WTC11 (cell line): Measurements from ENCODE around the gene ZNF609. TPM values are rescaled to one million over a fixed set of nuclear protein-coding genes. Genes with fewer than 3 reads are reported as not detected.

ENCODE experiments used
- ATAC-seq: fragments of 200-7000 bp; cut with Tn5 transposase; 2 replicates; pipeline ENCODE4 v1.10.0; 2021; ENCODE audit warnings: mild to moderate bottlenecking, moderate library complexity
- CTCF ChIA-PET: fragments of 300-600 bp; sonication (Branson Sonifier 250); formaldehyde crosslinking; loops from one replicate; lab custom pipeline; 2021; ENCODE audit warnings: antibody characterized with exemption; lab: Charles Lee
- POLR2A ChIA-PET: fragments of 350-600 bp; sonication (Branson Sonifier 250); formaldehyde crosslinking; loops from one replicate; lab custom pipeline; 2021; ENCODE audit warnings: antibody characterized with exemption; lab: Charles Lee
- DNase-seq: peaks from one replicate; pipeline ENCODE4 v3.0.0; 2021; ENCODE audit warnings: low spot score
- H3K27ac Mint-ChIP-seq: 2 replicates; pipeline ENCODE4 v1.8.0; 2021; ENCODE audit warnings: mixed read lengths
- H3K27me3 Mint-ChIP-seq: 2 replicates; pipeline ENCODE4 v1.8.0; 2021; ENCODE audit warnings: low read depth, mild to moderate bottlenecking, moderate library complexity, mixed read lengths
- H3K36me3 Mint-ChIP-seq: 2 replicates; pipeline ENCODE4 v1.8.0; 2021; ENCODE audit warnings: mixed read lengths
- H3K4me1 Mint-ChIP-seq: 2 replicates; pipeline ENCODE4 v1.8.0; 2022; ENCODE audit warnings: mixed read lengths
- H3K4me3 Mint-ChIP-seq: 2 replicates; pipeline ENCODE4 v1.8.0; 2021; ENCODE audit warnings: mild to moderate bottlenecking, moderate library complexity, mixed read lengths
- H3K9me3 Mint-ChIP-seq: 2 replicates; pipeline ENCODE4 v1.8.0; 2021; ENCODE audit warnings: mixed read lengths
- ATF6 ChIP-seq: sonication (generic); formaldehyde crosslinking; IDR thresholded peaks from 2 replicates; pipeline ENCODE4 v1.8.1; 2023; ENCODE audit warnings: mild to moderate bottlenecking, missing genetic modification reagents
- CREB1 ChIP-seq: sonication (generic); formaldehyde crosslinking; IDR thresholded peaks from 2 replicates; pipeline ENCODE4 v1.8.0; 2023; ENCODE audit warnings: mild to moderate bottlenecking, missing genetic modification reagents
- E2F1 ChIP-seq: sonication (generic); formaldehyde crosslinking; IDR thresholded peaks from 2 replicates; pipeline ENCODE4 v1.8.0; 2022; ENCODE audit warnings: mild to moderate bottlenecking, missing genetic modification reagents
- ELF4 ChIP-seq: sonication (generic); formaldehyde crosslinking; IDR thresholded peaks from 2 replicates; pipeline ENCODE4 v1.8.1; 2022; ENCODE audit warnings: low read depth, mild to moderate bottlenecking, moderate library complexity, missing genetic modification reagents
- EMX1 ChIP-seq: fragments of 250-450 bp; sonication (Bioruptor Pico); IDR thresholded peaks from 2 replicates; pipeline ENCODE4 v1.8.0; 2021; ENCODE audit warnings: mild to moderate bottlenecking
- ETV6 ChIP-seq: sonication (generic); formaldehyde crosslinking; IDR thresholded peaks from 2 replicates; pipeline ENCODE4 v1.8.1; 2022; ENCODE audit warnings: mild to moderate bottlenecking, missing genetic modification reagents
- HMGA2 ChIP-seq: fragments of 250-450 bp; sonication (Bioruptor Pico); IDR thresholded peaks from 2 replicates; pipeline ENCODE4 v1.4.0; 2021; ENCODE audit warnings: mild to moderate bottlenecking, moderate library complexity
- NFE2L1 ChIP-seq: sonication (generic); formaldehyde crosslinking; IDR thresholded peaks from 2 replicates; pipeline ENCODE4 v1.8.1; 2023; ENCODE audit warnings: missing genetic modification reagents
- PRDM15 ChIP-seq: sonication (generic); formaldehyde crosslinking; IDR thresholded peaks from 2 replicates; pipeline ENCODE4 v1.8.0; 2022; ENCODE audit warnings: missing genetic modification reagents
- ZNF396 ChIP-seq: fragments of 250-450 bp; sonication (Bioruptor Pico); IDR thresholded peaks from 2 replicates; pipeline ENCODE4 v1.8.0; 2021; ENCODE audit warnings: mild to moderate bottlenecking, moderate library complexity, borderline replicate concordance
- ZNF416 ChIP-seq: fragments of 250-450 bp; sonication (Bioruptor Pico); IDR thresholded peaks from 2 replicates; pipeline ENCODE4 v1.9.0; 2021; ENCODE audit warnings: mild to moderate bottlenecking, inconsistent platforms
- ZSCAN18 ChIP-seq: fragments of 250-450 bp; sonication (Bioruptor Pico); IDR thresholded peaks from 2 replicates; pipeline ENCODE4 v2.1.2; 2022; ENCODE audit warnings: mild to moderate bottlenecking, moderate library complexity
- total RNA-seq: library from RNA; stranded (reverse); gene quantifications from 3 replicates; pipeline ENCODE4 v1.2.3, GENCODE V29; 2021
- TF ChIP-seq, protein P1 (sequence below): sonication (generic); formaldehyde crosslinking; IDR thresholded peaks from 2 replicates; pipeline ENCODE4 v1.8.1; 2023; ENCODE audit warnings: mild to moderate bottlenecking, missing genetic modification reagents, moderate library complexity
- TF ChIP-seq, protein P2 (sequence below): sonication (generic); formaldehyde crosslinking; IDR thresholded peaks from 2 replicates; pipeline ENCODE4 v1.8.1; 2023; ENCODE audit warnings: mild to moderate bottlenecking, moderate library complexity, missing genetic modification reagents
- TF ChIP-seq, protein P3 (sequence below): sonication (generic); formaldehyde crosslinking; IDR thresholded peaks from 2 replicates; pipeline ENCODE4 v1.8.0; 2023; ENCODE audit warnings: missing genetic modification reagents
- TF ChIP-seq, protein P4 (sequence below): fragments of 250-450 bp; sonication (Bioruptor Pico); IDR thresholded peaks from 2 replicates; pipeline ENCODE4 v1.9.0; 2021; ENCODE audit warnings: mild to moderate bottlenecking

The ZNF609 gene
- total RNA-seq, 1 experiment from 2014 or later, result 47.4 TPM

DNA sequence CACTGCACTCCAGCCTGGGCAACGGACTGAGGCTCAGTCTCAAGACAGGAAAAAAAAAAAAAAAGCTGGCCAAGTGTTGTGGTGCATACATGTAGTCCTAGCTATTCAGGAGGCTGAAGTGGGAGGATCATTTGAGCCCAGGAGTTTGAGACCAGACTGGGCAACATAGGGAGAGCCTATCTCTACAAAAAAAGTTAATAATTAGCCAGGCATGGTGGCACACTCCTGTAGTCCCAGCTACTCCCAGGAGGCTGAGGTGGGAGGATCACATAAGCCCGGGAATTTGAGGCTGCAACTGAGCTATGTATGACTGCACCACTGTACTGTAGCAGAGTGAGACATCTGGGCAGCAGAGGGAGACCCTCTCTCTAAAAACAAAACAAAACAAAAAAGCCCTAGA, 256.1 kb downstream of the ZNF609 start:
- H3K27ac Mint-ChIP-seq, result no peak overlapping the region
- ATAC-seq, result no peak
- no peaks in the 10 kb centered on the region for H3K27me3 Mint-ChIP-seq
- peaks cover 72% of the 10 kb centered on the region for H3K36me3 Mint-ChIP-seq
- peaks cover 5% of the 10 kb centered on the region; the same call in 1 of the 2 replicates for H3K4me1 Mint-ChIP-seq
- TF ChIP-seq ZSCAN18 (CRISPR knock-in tag) (no peak), CREB1 (no peak), ATF6 (CRISPR knock-in tag) (no peak), NFE2L1 (CRISPR knock-in tag) (no peak), HMGA2 (CRISPR knock-in tag) (no peak), ELF4 (CRISPR knock-in tag) (no peak), ZNF416 (no peak), PRDM15 (CRISPR knock-in tag) (no peak), E2F1 (CRISPR knock-in tag) (no peak), ZNF396 (no peak), ETV6 (no peak), EMX1 (no peak)
- TF ChIP-seq, protein P1, sequence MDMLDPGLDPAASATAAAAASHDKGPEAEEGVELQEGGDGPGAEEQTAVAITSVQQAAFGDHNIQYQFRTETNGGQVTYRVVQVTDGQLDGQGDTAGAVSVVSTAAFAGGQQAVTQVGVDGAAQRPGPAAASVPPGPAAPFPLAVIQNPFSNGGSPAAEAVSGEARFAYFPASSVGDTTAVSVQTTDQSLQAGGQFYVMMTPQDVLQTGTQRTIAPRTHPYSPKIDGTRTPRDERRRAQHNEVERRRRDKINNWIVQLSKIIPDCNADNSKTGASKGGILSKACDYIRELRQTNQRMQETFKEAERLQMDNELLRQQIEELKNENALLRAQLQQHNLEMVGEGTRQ, result no peak
- TF ChIP-seq, protein P2, sequence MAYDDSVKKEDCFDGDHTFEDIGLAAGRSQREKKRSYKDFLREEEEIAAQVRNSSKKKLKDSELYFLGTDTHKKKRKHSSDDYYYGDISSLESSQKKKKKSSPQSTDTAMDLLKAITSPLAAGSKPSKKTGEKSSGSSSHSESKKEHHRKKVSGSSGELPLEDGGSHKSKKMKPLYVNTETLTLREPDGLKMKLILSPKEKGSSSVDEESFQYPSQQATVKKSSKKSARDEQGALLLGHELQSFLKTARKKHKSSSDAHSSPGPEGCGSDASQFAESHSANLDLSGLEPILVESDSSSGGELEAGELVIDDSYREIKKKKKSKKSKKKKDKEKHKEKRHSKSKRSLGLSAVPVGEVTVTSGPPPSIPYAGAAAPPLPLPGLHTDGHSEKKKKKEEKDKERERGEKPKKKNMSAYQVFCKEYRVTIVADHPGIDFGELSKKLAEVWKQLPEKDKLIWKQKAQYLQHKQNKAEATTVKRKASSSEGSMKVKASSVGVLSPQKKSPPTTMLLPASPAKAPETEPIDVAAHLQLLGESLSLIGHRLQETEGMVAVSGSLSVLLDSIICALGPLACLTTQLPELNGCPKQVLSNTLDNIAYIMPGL (CRISPR knock-in tag), result no peak
- TF ChIP-seq, protein P3, sequence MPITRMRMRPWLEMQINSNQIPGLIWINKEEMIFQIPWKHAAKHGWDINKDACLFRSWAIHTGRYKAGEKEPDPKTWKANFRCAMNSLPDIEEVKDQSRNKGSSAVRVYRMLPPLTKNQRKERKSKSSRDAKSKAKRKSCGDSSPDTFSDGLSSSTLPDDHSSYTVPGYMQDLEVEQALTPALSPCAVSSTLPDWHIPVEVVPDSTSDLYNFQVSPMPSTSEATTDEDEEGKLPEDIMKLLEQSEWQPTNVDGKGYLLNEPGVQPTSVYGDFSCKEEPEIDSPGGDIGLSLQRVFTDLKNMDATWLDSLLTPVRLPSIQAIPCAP, result no peak
- TF ChIP-seq, protein P4, sequence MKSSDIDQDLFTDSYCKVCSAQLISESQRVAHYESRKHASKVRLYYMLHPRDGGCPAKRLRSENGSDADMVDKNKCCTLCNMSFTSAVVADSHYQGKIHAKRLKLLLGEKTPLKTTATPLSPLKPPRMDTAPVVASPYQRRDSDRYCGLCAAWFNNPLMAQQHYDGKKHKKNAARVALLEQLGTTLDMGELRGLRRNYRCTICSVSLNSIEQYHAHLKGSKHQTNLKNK (CRISPR knock-in tag), result no peak
- no peak for DNase-seq
- no peak overlapping the region for H3K4me3 Mint-ChIP-seq
- no peaks in the 10 kb centered on the region for H3K9me3 Mint-ChIP-seq
- ChIA-PET CTCF (interaction anchor here (1.5 kb wide), 1 partner anchor 12 kb away, joined by 6 read pairs; no protein-coding TSS in a partner anchor), POLR2A (no interaction called here)
